HG03108 (cell line): Measurements from ENCODE around the gene FAM98B.

Experiments
- ATAC-seq: cut with Tn5 transposase; IDR thresholded peaks from one replicate; pipeline ENCODE4 v1.9.1; 2021; ENCODE audit warnings: moderate library complexity; ENCODE audit not compliant: unreplicated experiment

Gene FAM98B

DNA sequence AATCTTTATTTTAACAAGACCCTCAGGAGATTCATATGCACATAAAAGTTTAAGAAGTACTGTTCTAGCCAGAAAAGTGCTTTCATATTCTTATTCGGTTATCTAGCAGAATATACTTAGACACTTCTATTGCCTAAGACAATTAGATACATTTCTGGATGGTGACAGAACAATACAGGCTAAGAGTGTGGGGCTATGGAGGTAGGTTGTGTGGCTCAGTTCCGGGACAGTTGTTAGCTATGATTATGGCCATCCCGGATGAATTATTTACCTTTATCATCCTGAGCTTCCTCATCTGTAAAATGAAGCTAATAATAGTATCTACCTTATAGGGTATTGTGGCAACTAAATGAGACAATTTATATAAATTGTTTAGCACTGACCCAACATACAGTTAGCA is 6.6 kb downstream of the FAM98B start:
- ATAC-seq: no peak

DNA sequence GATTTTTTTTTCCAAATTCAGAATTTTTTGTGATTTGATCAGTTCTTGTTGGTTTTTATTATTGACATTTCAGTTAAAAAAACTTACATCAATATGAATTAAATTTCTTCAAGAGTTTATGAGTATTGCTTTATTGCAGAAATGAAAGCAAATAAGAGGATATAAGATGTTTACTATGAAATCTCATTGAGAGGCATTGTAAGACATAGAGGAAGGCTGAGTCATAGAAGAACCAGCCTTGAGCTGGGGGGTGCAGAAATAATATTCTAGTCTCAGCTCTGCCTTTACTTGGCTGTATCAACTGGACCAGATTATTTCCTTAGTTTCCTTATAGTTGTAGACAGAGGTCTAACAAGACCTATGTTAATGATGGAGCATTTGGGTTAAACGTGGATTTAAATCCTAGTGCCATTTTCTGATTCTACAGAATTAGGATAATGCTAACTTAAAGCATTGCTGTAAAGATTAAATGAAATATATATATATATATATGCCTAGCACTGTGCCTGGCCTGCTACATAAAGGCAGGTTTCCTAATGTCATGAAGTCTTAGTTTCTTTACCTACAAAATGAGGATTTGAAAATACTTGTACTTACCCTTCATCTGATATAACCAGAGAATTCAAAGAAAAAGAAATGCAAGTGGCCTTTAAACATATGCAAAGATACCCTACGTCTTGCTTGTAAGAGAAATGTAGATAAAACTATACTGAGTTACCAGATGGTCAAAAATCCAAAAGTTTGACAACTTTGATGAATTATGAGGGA is 7.3 kb downstream of the FAM98B start:
- peak; percentile 63 for ATAC-seq

DNA sequence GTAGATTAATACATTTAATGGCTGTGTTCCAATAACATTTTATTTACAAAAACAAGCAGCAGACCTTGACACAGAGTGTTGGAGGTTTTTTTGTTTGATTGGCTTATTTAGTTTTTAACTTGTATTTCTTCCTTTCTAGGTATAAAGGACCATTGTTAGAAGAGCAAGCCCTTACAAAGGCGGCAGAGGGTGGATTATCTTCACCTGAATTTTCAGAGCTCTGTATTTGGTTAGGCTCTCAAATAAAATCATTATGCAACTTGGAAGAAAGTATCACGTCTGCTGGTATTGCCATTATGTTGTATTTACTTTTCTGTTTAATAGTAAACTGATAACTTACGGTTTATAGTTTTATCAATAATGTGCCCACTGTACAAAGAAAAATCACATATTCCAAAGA is 10.0 kb downstream of the FAM98B start:
- no peak for ATAC-seq

DNA sequence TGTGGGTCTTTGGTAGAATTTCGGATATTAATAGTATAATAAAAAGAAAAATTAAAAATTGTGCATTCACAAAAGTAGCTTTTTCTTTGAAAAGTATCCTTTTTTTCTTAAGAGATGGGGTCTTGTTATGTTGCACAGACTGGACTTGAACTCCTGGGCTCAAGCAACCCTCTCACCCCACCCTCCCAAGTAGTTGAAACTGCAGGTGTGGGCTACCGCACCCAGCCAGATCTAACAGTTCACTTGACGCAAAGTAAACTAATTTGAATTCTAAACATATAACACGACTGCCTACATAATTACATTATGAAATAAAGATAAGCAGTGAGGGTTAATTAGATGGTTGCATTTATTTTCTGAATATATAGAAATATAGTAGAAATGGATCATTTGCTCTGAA is 10.7 kb downstream of the FAM98B start:
- ATAC-seq: no peak

DNA sequence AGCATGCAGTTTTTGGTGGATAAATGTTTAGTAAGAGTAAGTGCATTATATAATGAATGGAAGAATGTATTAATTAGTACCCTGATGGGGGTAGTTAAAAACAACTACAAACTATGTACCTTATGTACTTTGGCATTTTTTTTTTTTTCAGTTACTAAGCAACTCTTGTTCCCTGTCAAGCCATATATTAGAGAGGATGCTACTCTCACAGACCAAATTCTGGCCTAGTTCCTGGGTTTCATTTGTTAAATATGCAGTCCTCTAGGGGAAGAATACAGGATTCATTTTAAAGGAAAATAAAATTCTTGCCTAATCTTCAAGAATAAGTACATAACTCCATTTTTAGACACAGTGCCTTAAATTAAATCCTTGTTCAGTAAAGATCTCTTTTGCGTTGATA is 16.9 kb downstream of the FAM98B start:
- ATAC-seq: no peak

DNA sequence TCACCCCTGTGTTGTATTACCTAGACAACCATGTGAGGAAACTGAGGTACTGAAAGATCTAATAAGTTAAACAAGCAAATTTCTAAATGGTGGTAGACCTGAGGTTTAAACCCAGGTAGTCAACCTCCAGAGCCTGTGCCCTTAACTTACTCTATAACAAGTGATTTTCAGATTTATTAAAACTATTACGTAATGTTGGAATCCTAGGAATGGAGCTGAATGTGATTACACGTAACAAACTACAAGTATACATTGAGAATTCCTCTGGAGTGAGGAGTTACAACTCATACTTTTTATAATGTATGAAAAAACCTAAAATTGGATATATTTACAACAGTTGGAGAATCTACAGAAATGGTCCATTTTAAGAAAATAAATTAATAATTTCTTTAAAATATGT is 18.0 kb downstream of the FAM98B start:
- no peak for ATAC-seq

DNA sequence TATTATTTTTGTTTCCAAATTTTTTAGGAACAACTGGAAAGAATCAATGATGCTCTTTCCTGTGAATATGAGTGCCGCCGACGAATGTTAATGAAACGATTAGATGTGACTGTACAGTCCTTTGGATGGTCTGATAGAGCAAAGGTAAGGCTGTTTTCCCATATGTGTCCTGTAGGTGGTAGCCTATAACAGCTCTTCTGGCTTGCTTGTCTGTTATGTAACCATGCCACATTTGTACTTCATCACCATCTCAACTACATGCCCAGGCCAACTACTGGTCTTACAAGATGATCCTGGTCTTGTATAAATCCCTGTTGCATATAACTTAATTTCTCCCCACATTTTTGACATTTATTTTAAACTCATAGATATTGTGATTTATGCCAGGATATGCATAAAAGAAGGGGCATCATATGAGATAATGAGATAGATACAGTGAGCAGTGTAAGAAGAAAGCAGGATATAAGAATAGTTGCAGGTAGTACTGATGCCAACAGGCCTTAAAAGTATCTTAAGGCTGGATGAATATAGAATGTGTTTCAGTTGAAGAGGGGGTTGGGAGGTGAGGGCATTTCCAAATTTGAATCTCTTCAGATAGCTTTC is 20.3 kb downstream of the FAM98B start:
- ATAC-seq: peak; percentile 93

DNA sequence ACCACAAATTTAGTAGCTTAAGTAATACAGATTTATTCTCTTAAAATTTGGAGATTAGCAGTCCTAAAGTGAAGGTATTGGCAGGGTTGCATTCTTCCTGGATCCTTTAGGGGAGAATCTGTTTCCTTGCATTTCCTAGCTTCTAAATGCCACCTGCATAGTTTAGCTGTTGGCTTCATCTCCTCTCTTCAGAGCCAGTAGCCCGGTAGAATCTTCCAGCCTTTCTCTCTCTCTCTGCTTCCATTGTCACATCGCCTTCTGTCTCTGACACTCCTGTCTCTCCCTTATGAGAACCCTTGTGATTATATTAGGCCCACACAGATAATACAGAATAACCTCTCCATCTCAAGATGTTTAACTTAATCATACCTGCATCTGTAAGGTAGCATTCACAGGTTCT is 21.4 kb downstream of the FAM98B start:
- no peak for ATAC-seq

DNA sequence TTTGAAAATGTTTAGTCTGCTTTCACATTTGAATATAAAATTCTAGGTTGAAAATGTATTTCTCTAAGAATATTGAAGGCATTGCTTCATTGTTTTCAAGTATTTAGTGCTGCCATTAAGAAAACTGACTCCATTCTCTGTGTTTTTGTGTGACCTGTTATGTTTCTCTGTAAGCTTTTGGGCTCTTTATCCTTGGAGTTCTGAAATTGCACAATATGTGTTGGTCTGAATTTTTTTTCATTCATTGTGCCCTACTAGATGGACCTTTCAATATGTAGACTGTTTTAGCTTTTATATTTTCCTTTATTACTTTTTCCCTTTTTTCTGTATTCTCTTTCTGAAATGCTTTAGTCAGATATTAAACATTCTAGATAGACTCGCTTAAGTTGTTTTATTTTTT is 22.2 kb downstream of the FAM98B start:
- ATAC-seq: no peak

DNA sequence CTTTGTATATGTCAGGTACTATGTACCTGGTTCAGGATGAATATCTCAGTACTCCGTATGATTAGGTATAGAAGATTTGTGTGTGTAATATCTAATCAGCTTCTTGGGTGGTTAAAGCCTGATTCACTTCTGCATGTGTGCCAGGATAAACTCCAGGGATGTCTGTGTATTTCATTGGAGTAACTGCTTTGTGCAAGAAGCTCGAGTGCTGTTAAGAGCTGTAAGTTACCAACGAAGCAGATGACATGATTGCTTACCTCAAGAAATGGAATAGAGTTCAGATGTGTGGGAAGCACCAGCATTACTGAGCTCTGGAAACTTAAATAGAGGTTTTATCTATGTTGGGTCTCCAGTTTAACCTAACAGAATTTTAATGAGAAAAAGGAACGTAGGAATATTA is 23.7 kb downstream of the FAM98B start:
- ATAC-seq: no peak

DNA sequence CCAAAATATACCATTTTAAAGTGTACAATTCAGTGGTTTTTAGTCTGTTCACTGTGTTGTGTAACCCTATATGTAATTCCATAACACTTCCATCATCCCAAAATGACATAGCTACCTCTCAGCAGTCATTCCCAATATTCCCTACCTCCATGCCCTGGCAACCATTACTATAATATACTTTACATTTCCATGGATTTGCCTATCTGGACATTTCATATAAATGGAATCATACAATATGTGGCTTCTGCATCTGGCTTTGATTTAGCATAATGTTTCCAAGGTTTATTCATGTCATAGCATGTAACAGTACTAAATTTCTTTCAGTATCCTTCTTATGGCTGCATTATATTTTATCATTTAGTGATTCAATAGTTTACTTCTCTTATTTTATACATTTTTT is 25.3 kb downstream of the FAM98B start:
- no peak for ATAC-seq

DNA sequence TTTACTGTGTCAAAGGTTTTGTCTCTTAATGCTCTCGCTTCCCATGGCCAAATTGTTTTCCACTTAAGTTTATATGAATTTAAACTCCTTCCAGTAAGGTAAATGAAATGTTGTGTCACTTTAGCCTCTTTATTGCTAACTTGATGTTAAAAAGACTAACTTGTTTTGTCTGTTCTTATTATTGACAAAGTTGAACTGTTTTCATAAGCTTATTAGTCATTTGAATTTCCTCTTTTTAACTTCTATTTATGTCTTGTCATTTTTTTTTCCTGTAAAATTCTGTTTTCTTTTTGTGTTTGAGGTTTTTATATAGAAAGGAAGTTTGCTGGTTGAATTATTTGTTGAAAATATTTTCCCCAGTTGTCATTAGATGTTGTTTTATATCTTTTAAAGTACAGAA is 25.8 kb downstream of the FAM98B start:
- no peak for ATAC-seq

DNA sequence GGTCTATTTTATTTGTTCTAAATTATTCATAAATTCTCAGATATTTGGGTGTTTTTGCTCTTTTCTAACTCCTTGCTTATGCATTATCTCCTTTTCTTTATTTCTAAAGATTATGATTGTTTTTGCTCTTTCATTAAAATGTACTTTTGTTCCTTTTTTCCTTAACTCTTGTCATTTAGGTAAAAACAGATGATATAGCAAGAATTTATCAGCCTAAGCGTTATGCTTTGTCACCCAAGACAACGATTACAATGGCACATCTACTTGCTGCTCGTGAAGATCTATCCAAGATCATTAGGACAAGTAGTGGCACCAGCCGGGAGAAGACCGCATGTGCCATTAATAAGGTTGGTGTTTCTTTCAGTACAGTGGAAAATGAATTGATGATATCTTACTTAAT is 27.2 kb downstream of the FAM98B start:
- no peak for ATAC-seq

DNA sequence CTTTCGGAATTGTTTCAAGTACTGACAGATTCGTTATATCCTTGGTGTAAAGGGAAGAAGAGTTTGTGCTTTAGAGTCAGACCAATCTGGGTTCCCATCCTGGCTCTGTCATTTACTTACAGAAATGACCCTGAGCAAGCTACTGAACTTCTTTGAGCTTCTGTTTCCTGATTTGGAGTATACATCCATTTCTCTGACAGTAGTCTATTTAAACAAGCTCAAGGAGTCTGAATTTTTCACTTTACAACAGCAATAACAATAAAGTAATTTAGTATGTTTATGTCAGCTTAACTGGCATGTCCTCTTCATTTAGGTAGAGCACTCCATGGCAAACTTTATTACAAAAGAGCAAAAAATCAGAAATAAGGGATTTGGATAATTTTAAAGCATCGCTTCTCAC is 27.8 kb downstream of the FAM98B start:
- ATAC-seq: no peak

DNA sequence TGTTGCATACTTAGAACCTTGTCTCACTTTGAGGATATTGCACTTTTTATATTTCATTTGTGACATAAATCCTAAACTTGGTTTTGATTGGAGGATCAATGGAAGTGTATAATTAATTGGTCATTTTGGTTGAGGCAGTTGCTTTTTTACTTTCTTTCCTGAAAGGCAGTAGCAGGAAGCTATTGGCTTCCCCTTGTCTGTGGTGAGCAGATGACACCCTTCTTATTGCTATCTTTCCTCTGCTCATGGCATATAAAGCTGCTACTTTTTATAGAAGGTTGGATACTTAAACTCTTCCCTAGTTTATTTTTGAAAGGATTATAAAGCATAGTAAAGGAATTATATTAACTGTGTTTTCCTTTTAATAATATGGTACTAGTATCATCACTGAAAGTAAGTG is 28.6 kb downstream of the FAM98B start:
- ATAC-seq: no peak

DNA sequence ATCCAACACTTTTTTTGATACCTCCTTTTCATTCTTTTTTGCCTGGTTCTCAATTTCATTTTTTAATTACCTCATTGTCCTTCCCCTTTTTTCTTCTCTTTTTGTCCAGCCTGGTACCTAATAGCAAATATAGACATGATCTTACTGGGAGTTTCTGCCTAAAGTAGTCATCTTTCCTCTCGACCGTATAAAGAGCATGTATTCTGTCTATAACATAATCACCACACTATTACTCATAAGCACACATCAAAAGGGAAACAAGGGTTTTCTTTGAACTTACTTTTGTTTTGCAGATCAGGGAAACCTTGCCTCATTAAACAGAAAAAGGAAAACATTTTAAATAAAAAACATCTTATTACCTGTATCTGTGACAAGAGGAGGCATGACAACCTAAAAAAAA is 33.0 kb downstream of the FAM98B start:
- no peak for ATAC-seq

DNA sequence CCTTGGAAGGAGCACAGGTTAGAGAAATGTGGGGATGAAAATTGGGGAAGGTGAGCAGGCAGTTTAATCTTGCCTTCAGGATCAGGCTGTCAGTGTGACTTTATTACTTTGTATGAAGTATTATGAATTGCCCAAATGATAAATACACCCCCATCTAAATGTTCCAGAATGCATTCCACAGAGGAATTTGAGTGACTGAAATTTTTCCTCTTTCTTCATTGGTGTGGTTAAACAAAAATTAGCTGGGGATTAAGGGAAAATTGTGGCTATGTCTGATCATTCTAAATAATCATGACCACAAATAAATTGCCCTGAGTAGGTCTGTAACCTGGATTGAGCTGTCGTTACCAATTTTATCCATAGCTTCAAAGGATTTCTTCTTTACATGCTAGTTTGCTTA is 33.5 kb downstream of the FAM98B start:
- ATAC-seq: no peak

DNA sequence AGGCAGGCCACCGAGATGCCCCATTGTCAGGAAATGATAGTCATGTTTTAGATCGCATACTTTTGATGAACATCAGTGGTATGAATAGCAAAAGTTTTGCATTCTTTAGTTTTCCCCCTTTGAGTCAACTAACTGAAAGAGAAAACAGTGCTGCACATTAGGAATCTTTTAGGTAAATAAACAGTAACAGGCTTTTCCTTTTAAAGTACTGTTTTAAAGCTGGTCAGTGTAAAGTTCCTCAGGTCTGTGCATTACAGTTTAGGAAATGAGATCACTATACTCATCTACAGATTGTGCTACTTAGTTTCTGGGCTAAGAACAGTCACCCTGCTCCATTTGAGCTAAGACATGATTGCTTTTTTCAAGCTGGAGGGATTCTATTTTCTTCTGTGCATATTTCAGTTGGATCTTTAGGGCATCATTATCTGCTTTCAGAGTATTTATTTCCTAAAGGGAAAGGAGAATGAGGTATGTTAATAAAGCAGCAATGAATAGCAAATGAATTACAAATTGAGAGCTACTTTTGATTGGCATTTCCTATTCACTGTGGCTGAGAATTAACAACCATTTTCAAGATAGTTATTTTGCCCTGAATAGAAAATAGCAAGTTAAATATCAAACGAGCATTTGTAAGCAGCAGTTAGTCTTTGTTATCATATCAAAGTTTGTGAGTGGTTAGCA is 36.5 kb downstream of the FAM98B start:
- no peak for ATAC-seq

DNA sequence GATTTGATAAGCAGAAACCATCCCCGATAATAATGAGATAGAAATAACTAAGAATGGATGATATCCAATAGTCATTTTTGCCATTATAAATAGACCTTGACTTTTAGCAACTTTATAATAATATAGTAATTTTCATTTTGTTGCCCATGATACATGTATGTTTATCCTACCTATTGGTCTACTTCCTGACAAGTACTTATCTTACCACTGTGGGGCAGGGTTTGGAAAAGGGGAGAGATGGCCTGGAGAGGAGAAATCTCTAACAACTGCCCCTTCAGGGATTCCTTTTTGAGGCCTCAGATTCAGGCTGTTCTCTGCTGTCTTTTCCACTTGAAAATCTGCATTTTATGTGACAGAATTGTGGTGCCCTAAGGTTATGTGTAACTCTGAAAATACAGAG is 42.2 kb downstream of the FAM98B start:
- ATAC-seq: no peak

DNA sequence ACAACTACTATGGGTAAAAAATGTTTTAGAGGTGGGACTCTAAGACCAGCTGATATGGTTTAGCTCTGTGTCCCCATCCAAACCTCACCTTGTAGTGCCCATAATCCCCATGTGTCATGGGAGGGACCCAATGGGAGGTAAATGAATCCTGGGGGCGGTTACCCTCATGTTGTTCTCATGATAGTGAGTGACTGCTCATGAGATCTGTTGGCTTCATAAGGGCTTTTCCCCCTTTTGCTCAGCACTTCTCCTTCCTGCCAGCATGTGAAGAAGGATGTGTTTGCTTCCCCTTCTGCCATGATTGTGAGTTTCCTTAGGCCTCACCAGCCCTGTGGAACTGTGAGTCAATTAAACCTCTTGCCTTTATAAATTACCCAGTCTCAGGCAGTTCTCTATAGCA is 45.7 kb downstream of the FAM98B start:
- ATAC-seq: no peak

DNA sequence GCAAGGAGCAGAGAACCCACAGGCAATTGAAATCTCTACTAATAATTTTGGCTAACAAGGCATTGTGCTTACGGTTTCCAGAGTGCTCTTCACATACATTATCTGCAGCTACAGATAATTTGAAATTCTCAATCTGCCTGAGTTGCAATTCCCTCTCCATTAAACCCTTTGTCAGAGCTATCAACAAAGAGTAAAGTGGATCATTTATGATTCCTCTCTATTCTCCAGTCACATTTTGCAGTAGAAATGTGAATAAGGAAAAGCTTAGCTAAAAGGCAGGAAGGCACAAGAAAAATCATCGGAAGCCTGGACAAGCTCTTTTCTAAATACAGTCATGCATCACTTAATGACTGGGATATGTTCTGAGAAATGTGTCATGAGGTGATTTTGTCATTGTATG is 49.6 kb downstream of the FAM98B start:
- no peak for ATAC-seq

DNA sequence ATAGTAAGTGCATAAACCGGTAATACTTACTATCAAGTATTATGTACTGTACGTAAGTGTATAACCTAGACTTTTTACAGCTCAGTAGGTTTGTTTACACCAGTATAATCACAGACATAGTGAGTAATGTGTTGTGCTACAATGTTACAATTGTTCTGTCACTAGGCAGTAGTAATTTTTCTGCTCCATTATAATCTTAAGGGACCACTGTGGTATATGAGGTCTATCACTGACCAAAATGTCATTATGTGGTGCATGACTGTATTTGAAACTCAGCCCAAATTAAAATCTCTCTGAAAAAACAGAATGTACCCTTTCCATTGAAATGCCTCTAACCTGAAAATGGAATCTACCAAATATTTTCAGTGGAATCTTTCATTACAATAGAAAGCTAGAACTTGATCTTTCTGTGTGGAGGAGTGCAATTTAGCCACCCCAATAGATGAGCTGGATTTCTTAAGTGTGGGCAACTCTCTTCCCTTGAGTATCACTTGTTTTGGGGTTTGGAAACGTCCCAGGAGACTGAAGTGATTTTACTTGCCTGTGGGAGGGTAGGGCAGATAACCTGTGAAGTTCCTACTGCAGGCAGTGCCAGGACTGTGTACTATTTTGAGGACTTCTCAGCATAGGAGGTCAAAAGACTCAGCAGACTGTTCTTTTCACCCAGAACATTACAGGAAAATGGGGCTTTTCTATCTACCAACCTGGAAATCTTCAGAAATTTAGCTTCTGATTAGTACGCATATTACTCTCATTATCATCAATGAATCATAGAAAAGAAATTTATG is 50.9 kb downstream of the FAM98B start:
- no peak for ATAC-seq
